GM19452 (cell line): ENCODE measurements around the gene DDR1.
A peak's percentile ranks its signal among the peaks of the same experiment; 100 is the strongest.
"Not testable (repeated sequence)": the region's sequence is repeated elsewhere in the genome, so short reads cannot be mapped to it uniquely, and the experiment has no call there.

Experiments used
- ATAC-seq: cut with Tn5 transposase; IDR thresholded peaks from one replicate; pipeline ENCODE4 v1.9.1; 2021; ENCODE audit not compliant: unreplicated experiment

Gene DDR1

DNA sequence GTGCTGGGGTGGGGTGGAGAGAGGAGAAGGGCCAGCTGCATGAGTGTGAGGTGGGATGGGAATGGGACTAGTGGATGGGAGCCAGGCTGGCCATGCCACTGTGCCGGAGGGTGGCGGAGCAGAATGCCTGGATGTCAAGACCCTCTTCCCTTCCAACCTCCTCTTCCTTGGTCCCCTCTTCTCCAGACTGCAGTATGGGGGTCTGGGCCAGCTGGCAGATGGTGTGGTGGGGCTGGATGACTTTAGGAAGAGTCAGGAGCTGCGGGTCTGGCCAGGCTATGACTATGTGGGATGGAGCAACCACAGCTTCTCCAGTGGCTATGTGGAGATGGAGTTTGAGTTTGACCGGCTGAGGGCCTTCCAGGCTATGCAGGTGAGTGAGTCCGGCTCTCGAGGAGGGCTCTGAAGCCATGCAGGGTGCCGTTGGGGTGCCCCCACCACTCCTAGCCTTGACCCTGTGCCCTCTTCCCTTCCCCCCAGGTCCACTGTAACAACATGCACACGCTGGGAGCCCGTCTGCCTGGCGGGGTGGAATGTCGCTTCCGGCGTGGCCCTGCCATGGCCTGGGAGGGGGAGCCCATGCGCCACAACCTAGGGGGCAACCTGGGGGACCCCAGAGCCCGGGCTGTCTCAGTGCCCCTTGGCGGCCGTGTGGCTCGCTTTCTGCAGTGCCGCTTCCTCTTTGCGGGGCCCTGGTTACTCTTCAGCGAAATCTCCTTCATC lies 7.7 kb downstream of the DDR1 start:
- ATAC-seq: no peak

DNA sequence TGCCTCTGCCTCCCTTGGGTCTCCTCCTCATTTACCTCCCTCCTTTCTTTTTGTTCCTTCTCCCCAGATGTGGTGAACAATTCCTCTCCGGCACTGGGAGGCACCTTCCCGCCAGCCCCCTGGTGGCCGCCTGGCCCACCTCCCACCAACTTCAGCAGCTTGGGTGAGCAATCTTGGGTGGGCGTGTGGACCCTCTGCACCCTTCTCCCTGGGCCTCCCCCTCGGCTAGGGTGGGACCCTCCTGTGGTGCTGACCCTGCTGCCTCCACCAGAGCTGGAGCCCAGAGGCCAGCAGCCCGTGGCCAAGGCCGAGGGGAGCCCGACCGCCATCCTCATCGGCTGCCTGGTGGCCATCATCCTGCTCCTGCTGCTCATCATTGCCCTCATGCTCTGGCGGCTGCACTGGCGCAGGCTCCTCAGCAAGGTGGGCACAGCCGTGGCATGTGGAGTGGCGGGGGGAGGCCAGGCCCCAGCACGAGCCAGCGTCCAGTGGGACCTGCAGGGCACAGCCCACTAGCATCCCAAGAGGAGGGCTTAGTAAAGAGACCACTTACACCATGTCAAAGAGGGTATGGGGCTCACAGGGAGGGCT lies 8.8 kb downstream of the DDR1 start:
- ATAC-seq: no peak

DNA sequence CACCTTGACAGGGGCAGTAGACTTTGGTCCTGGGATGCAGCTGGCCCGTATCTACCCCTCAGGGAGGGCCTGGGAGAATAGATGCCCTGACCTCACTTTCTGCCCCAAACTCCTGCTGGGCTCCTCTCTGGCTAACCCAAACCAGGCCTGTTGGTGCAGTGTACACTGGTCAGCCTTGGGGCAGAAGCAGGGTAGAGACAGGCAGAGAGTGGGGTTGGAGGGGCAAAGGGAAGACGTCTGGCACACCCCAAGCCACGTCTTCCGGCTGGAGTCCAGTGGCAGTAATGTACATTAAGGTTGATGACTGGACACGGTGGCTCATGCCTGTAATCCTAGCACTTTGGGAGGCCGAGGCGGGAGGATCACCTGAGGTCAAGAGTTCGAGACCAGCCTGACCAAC lies 9.3 kb downstream of the DDR1 start:
- ATAC-seq: no peak

DNA sequence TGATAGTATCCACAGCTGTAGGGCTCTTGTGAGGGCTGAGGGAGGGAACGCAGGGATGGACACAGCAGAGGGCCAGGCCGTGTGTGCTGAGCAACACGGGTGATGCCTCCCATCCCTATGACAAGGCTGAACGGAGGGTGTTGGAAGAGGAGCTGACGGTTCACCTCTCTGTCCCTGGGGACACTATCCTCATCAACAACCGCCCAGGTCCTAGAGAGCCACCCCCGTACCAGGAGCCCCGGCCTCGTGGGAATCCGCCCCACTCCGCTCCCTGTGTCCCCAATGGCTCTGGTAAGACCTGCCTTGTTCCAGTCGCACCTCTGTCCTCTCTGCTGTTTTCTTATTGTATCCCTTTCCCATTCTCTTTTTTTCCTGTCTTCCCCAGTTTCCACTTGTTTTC lies 10.1 kb downstream of the DDR1 start:
- ATAC-seq: no peak

DNA sequence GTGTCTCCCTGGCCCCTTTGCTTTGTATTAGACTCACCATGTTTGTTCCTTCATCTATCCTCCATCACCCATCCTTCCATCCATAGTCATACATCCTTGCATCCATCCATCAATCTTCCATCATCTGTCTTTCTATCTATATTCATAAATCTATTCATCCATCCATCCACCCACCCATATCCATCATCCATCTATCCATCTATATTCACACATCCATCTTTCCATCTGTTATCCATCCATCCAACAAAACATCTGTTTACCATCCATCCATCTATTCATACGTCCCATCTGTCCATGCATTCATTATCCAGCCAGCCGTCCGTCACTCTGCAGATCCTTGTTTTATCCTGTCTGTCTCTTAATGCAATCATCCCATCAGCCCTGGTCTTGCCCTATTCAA lies 10.6 kb downstream of the DDR1 start:
- no peak for ATAC-seq

DNA sequence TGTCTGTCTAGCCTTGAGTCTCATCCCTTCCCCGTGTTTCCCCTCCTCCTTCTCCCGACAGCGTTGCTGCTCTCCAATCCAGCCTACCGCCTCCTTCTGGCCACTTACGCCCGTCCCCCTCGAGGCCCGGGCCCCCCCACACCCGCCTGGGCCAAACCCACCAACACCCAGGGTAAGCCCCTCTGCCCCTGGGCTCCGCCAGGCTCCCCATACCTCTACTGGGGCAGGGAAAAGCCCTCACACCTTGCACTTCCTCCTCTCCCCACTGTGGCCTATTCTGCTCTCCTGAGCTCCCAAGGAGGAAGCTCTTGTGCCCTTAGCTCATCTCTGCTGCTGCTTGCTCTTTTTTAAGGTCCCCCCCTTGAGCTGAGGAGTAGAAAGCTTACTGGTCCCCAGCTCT lies 11.0 kb downstream of the DDR1 start:
- ATAC-seq: no peak

DNA sequence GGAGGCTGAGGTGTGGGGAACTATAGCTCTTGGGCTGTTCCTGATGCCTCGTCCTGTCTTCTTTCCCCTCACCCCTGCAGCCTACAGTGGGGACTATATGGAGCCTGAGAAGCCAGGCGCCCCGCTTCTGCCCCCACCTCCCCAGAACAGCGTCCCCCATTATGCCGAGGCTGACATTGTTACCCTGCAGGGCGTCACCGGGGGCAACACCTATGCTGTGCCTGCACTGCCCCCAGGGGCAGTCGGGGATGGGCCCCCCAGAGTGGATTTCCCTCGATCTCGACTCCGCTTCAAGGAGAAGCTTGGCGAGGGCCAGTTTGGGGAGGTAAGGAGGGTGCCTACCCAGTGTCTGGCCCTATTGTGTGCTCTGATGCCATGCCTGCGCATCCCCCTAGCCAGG lies 12.2 kb downstream of the DDR1 start:
- no peak for ATAC-seq

DNA sequence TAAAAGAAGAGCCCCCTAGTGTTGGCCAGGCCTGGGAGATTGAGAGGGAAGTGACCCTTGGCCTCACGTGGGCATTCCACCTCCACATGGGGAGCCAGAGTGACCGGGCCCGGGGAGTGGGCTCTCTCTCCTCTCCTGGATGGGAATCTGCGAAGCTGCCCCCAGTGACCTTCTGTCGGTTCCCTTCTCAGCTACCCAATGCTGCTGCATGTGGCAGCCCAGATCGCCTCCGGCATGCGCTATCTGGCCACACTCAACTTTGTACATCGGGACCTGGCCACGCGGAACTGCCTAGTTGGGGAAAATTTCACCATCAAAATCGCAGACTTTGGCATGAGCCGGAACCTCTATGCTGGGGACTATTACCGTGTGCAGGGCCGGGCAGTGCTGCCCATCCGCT lies 13.6 kb downstream of the DDR1 start:
- ATAC-seq: no peak

DNA sequence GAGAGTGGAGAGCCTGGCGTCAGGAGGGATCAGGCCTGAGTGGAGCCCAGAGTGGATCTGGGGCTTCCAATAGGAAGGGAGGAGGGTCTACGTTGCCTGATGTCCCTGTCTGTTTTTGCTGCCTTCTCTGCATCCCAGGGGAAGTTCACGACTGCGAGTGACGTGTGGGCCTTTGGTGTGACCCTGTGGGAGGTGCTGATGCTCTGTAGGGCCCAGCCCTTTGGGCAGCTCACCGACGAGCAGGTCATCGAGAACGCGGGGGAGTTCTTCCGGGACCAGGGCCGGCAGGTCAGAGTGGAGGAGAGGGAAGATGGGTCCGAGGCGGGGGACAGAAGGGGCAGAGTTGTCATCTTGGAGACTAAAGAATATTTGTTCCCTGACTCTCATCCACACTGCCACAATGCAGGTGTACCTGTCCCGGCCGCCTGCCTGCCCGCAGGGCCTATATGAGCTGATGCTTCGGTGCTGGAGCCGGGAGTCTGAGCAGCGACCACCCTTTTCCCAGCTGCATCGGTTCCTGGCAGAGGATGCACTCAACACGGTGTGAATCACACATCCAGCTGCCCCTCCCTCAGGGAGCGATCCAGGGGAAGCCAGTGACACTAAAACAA lies 14.5 kb downstream of the DDR1 start:
- ATAC-seq: no peak

DNA sequence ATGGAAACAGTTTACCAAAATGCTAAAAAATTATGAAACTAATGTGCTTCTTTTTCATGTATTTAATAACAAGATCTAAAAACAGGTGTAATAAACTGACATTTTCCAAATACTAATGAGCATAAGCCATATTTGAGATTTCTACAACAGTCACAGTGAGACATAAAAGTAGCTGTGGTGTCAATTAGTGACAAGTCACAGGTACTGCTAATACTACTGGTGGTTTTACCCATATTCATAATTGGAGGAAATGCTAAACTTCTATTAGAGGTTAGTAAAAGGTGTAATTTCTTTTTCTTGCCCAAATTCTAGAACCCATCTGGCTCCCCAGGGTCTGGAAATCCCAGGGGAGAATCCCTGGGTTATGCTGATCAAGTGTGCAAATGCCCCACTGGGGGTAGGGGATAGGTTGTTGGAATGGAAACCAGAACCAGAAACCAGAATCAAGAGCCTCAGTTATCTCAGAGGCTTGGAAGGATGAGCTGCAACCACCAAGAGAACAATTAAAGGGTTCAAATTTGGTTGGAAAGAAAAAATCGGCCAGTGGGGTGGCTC lies 16.6 kb downstream of the DDR1 start:
- no peak for ATAC-seq

DNA sequence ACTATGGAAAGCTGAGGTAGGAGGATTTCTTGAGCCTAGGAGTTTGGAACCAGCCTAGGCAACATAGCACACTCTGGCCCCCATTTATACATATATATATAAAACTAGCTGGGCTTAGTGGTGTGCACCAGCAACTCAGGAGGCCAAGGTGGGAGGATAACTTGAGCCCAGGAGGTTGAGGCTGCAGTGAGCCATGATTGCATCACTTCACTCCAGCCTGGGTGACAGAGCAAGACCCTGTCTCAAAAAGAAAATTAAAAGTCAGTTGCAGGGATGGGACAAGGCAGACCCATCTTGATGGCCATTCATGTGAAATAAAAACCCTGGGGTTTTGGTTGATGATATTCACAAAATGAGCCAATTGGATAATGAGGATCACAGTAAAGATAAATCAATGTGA lies 17.1 kb downstream of the DDR1 start:
- ATAC-seq: no peak

DNA sequence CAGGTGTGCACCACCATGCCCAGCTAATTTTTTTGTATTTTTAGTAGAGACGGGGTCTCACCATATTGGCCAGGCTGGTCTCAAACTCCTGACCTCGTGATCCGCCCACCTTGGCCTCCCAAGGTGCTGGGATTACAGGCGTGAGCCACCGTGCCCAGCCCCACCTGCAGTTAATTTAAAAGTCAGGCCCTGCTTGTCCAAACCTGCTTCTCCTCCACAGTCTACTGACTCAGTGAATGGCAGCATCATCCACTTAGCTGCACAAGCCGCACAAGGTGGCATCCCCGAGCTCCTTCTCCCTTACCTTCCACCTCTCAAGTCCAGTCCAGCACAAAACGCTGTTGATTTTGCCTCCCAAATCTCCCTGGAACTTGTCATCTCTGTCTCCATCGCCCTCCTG lies 17.9 kb downstream of the DDR1 start:
- not testable (repeated sequence) for ATAC-seq

DNA sequence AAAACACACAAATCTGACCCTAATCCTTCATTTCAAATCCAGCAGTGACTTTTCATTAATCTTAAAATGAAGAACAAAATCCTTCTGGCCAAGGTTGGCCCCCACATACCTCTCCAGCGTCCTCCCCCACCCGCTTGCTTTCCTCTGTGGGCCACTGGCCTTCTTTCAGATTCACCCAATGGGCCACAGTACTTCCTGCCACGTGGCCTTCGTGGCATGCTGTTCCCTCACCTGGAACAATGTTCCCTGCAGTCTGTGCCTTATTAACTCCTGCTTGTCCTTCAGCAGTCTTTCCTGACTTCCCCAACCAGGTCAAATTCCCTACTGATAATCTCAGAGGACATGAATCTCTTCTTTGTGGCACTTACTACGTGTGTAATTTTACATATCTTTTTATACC lies 18.4 kb downstream of the DDR1 start:
- ATAC-seq: no peak

DNA sequence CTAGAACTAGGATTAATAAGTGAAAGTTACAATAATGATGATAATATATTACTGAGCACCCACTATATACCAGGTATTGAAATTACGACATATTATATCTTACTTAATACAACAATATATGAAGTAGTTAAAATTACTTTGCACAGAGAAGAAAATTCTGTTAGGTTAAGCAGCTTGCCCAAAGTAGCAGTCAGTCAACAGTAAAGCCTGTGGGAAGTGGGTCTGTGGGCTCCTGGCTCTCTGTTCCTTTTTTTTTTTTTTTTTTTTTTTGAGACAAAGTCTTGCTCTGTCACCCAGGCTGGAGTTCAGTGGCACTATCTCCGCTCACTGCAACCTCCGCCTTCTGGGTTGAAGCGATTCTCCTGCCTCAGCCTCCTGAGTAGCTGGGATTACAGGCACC lies 18.9 kb downstream of the DDR1 start:
- no peak for ATAC-seq

DNA sequence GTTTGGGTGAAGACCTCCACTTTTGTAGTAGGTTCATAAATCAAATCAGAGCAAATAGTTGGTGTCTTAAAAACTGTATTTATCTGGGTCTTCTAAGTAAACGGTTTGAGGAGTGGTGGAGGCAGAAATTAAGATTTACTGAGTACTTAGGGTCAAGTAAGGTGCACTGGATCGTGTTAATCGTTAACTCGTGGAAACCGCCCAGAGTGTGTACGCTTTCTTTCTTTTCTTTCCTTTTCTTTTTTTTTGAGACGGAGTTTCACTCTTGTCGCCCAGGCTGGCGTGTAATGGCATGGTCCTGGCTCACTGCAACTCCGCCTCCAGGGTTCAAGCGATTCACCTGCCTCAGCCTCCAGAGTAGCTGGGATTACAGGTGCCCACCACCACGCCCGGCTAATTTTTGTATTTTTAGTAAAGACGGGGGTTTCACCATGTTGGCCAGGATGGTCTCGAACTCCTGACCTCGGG lies 23.0 kb downstream of the DDR1 start:
- not testable (repeated sequence) for ATAC-seq

DNA sequence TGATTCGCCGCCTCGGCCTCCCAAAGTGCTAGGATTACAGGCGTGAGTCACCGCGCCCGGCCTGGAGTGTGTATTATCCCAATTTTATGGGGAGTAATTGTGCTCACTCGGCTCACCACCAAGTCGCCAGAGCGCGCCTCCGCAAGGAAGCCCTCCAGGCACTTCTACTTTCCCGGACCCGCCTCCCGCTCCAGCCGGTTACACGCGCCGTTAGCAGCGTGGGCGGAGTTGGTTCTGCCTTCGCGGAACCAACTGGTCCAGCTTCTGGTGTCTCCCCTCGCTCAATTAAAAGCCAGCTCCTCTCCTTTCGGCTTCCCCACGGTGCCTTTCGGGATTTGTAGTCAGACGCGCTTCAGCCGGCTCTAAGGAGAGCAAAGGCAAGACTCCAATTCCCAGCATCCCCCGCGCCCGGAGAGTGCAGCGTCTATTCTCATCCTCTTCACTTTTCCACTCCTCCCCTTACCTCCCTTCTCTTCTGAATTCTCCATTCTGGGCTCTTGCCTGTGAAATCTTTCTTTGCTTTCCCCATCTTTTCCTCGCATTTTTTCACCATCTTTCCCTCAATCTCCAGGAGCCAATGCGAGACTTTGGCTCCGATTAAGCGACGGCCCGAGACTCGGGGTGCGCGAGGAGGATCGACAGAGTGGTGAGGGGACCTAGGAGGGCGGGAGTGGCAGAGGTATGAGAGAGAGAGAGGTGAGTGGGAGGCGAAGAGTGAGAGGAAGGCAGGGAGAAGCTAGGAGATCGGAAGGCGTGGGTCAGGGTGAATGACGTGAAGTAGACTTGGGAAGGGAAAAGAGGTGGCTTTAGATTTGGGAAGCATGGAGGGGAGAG lies 23.7 kb downstream of the DDR1 start, which contains the start of gene GTF2H4:
TSS of gene GTF2H4 (plus strand) at position 450 of the 834 bp plus-strand sequence.
- ATAC-seq: peak; percentile 94

DNA sequence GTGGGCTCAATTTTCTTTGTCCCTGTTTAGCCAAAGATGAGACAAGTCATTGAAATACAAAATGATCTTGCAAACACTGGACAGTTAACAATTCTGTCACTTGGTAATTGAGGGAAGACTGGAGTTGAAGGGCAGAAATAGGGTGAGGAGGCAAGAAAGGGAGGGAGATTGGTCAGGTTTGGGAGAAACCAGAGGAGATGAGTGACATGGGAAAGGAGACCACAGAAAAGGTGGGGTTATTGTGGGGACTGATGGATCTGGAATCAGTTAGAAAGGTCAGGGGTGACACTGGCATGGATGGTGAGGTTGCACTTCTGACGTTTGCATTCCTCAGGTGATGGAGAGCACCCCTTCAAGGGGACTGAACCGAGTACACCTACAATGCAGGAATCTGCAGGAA lies 24.4 kb downstream of the DDR1 start:
- no peak for ATAC-seq

DNA sequence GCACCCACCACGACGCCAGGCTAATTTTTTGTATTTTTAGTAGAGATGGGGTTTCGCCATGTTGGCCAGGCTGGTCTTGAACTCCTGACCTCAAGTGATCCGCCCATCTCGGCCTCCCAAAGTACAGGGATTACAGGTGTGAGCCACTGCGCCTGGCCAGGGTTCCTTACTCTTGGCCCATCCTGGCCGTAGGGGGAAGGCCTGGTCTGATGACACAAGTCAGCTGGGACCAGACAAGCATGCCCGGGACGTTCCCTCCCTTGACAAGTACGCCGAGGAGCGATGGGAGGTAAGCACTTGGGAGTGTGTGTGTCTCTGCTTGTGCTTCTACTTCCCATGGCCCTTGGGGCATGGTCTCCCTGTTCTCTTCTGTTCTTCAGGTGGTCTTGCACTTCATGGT lies 26.2 kb downstream of the DDR1 start:
- ATAC-seq: not testable (repeated sequence)

DNA sequence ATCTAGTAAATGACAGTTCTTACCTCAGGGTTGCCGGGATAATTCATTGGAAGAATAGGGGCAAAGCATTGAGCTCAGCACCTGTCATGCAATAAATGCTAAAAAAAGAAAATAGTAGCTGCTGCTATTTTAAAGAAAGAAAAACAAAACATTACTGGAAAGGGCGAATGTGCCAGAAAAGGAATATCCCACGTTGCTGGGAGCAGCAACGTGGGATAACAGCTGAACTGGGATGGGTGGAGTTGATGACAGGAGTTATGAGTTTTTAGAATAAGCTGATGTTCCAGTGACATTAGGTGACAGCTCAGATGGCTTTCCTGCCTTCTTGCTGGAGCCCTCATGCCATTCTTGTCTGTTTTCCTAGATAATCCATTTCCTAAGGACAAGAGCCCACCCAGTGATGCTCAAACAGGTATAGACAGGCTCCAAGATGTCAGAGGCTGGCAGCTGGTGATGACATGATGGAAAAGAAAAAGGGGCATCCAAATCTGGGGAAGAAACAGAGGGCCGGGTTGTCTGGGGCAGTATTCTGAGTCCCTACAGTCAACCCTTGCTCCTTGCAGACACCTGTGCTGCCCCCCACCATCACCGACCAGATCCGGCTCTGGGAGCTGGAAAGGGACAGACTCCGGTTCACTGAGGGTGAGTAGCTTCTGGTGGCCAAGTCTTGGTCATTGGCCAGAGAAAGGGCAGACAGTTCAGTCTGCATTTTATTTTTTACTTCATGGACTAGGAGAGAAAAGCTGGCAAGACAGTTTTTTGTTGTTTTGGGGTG lies 28.6 kb downstream of the DDR1 start:
- no peak for ATAC-seq

DNA sequence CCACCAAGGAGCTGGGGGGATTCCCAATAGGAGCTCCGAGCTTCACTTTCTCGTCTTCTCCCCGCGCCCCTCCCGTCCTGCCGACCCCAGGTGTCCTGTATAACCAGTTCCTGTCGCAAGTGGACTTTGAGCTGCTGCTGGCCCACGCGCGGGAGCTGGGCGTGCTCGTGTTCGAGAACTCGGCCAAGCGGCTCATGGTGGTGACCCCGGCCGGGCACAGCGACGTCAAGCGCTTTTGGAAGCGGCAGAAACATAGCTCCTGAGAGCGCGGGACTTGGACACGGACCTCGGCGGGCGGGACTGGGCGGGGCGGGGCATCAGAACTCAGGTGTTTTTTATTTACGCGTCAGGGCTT lies 29.4 kb downstream of the DDR1 start:
- ATAC-seq: no peak
